T-helper 22 cell (primary cell): Measurements from ENCODE around the gene AIP.

Source experiments
- DNase-seq: peaks from one replicate; pipeline ENCODE4 v3.0.0-alpha.2; 2020; ENCODE audit warnings: low read depth

The AIP gene

GRCh38 chr11:67534070-67534679 lies 51.3 kb downstream of the AIP start:
- no peak for DNase-seq

GRCh38 chr11:67535561-67535960 lies 52.7 kb downstream of the AIP start:
- no peak for DNase-seq

GRCh38 chr11:67538306-67538705 lies 55.5 kb downstream of the AIP start:
- DNase-seq = no peak

GRCh38 chr11:67538823-67539505 lies 56.1 kb downstream of the AIP start:
- no peak for DNase-seq

- DNase-seq = no peak
These were observed 56.7 kb downstream of the AIP start for GRCh38 chr11:67539550-67539949.
